ENCODE data around the gene DYNLL2.
"Not testable (repeated sequence)": the region's sequence is repeated elsewhere in the genome, so short reads cannot be mapped to it uniquely, and the experiment has no call there.

The DYNLL2 gene

DNA sequence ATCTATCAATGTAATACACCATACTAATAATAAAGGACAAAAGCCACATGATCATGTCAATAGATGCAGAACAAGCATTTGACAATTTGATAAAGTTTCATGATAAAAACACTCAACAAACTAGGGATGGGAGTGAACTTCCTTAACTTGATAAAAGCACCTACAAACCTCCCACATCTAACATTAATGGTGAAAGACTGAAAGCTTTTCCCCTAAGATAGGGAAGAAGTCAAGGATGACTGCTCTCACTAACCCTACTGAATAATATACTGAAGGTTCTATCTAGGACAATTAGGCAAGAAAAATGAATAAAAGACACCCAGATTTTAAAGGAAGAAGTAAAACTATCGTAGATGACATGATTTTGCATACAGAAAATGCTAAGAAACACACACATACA, 10.4 kb upstream of the DYNLL2 start:
- DNase-seq (ENCODE audit: low read depth in 3 of 3): no peak

DNA sequence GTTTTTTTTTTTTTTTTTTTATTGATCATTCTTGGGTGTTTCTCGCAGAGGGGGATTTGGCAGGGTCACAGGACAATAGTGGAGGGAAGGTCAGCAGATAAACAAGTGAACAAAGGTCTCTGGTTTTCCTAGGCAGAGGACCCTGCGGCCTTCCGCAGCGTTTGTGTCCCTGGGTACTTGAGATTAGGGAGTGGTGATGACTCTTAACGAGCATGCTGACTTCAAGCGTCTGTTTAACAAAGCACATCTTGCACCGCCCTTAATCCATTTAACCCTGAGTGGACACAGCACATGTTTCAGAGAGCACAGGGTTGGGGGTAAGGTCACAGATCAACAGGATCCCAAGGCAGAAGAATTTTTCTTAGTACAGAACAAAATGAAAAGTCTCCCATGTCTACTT, 10.0 kb upstream of the DYNLL2 start:
- not testable (repeated sequence) for DNase-seq (ENCODE audit: low read depth in 3 of 3)

DNA sequence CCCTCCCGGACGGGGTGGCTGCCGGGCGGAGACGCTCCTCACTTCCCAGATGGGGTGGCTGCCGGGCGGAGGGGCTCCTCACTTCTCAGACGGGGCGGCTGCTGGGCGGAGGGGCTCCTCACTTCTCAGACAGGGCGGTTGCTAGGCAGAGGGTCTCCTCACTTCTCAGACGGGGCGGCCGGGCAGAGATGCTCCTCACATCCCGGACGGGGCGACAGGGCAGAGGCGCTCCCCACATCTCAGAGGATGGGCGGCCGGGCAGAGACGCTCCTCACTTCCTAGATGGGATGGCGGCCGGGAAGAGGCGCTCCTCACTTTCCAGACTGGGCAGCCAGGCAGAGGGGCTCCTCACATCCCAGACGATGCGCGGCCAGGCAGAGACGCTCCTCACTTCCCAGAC, 8.8 kb upstream of the DYNLL2 start:
- not testable (repeated sequence) for DNase-seq (ENCODE audit: low read depth in 3 of 3)

DNA sequence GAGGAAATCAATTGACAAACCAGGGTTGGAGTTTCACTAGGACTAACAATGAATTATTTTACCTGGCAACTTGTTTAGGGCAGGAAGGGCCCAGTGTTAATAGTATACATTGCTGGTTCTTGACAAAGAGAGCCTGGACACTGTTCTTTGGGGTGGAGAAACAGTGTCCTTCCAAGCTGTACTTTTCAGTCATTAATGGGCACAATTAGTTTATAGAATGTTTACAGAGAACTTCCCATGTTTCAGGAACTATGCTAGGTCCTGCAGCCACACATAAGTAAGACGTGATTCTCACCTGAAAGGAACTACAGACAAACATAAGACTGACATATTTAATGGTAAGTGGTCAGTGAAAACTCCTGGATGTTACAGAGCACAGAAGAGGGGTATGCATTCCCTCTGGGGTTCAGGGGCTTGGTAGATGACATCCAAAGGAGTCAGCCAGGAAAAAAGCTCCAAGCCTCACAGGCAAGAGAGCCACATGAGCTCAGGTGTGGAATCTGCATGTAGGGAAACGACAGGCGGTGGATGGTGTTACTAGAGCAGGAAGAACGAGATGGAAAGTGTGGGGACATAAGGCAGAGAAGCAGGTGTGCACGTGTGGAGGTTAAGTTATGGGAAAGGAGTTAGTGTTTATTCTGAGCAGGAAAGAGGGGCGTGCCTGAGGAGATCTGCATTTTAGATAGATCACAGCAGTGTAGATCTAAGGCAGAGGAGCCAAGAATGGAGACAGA, 3.8 kb upstream of the DYNLL2 start:
- DNase-seq (ENCODE audit: low read depth in 3 of 3): no peak

DNA sequence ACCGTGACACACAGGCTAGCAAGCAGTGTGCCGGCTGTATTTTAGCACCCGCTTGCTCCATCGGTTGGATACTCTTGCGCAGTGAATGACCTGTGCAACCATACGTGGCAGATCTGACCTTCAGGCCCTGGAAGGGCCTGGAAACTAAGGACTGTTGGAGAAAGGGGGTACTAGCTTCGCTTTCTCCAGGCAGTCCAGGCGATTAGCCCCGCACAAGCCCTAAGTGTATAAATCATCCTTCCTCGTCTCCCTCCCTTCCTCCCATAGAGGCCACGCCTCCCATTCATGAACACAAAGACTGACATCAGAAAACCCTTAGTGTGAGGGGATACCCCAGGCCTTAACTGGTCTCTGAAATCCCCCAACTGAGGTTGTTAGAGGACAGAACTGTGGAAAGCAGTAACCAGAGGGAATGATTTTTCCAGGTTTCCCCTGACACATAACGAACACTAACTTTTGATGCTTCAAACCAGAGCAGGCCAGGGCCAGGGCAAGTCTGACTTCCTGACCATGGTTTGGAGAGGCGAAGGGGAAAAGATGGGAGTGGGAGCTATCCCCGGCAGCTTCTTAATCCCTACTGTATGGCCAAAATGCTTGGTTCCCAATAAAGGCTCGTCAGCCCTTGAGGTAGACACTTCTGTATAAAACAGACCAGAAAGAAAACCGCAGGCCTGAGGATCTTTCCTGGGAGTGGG, 1.4 kb upstream of the DYNLL2 start:
- no peak for DNase-seq (ENCODE audit: low read depth in 3 of 3)

DNA sequence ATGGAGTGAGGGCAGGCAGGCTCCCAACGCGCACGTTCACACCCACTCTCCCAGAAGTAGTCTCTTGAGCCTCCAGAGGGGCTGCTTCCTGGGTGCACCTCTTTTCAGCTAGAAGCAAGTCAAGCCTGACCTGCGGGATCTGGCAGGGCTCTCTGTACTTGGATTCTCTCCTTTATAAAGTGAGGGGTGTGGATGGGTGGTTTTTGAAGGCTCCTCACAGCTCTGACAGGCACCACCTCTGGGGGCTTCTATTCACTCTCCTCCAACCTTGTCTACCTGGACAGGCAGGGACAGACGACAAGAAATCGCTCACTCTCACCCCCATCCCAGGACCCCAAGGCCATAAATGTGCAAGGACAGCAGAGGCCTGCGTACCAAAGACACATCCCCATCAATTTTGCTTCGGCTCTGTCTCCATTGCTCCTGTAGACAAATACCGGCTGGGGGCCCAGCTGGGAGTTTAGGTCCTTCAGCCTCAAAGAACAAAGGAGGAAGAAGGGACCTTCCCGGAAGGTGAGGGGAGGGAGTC, 814 bp upstream of the DYNLL2 start:
- DNase-seq (ENCODE audit: low read depth in 3 of 3): no peak

DNA sequence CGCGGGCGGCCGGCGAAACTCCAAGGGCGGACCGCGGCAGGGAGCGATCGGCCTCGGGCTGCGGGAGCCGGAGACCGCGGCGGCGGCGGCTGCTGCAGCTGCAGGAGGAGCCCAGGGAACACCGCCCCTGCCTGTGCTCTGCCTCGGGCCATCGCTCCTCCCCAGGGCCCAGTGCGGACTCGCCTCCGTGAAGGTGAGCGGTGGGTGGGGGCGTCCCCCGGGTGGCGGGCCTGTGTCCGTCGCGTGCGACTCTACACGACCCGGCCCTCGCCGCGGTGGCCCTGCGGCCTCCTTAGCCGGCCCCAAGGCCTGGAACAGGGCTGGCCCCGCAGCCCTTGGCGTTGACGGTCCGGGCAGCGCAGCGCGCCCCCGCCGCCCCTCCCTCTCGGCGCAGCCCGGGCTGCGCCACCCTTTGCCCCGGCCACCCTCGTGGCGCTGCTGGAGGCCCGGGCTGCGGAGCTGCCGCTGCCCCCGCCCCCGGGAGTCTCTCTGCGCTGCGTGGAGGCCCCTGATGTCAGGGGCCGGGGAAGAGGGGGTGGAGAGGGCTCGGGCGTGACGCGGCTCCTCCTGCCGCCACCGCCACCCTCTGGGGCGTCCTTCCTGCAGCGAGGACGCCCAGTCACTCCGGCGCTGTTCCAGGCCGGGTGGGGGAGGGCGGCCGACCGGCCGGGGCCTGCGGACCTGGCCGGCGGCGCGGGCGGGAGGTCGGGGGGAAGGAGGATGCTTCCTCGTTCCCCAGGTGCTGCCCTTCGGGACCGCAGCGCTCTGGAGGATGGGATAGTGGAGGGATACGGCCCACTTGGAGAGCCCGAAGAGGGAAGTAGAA, 485 bp downstream of the DYNLL2 start:
- DNase-seq (ENCODE audit: low read depth in 3 of 3): peak; percentile 17 to 58 (median 42)

DNA sequence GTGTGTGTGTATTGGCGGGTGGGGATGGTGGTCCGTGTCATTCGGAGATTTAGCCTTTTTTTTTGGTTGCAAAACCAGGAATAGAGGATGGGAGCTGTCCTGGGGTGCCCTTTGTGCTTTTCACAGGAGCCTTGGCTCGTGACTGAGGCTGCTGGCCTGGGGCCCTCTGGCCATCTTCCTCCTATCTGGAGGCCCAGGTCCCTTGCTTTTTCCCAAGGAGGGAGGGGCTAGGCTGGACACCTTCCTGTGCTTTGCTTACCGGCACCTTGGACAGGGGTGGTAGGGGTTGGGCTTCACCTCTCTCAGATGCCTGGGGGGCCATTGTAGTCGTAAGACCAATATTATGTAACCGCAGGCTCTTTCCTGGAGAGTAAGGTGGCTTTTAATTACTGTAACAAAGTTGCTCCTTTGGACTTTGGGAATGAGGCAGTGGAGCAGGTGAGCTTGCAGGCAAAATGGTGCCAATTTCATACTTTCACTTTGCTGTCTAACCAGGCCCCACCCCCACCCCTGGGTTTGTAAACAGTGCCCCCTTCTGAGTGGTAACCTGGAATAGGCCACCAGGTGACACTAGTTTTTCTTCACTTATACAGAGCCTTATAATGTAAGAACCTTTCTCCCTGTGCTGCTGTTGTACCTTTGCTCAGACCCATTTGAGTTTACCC, 1.2 kb downstream of the DYNLL2 start:
- DNase-seq (ENCODE audit: low read depth in 3 of 3): peak in 1 of 3 donors; percentile 33

DNA sequence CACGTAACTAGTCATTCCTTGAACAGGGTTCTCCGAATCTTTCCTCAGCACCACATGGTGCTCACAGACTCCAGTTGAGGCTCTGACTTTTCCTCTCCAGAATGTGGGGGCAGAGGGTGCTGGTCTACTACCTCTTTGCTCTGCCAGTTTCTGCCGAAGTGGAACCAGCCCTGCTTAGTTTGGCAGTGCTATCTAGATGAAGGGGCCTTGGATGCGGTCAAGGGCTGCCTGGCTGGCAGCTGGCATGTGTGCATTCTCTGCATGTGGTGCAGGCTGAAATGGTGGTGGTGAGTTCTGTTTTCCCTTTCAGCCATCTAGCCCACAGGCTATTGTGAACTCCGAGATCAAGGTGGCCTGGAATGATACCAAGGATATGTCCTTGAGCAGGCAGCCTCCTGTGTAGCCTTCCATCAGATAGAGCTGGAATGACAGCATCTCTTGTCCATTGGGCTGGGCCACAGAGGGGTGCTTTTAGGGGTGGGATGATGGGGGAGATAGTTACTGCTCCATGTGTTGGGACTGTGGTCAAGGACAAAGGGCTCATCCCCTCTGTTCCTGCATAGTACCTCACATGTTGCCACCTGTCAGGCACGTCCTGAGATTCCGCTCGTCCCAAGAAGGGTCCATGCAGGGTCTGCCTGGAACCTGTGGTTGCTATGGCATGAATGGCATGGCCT, 2.0 kb downstream of the DYNLL2 start:
- no peak for DNase-seq (ENCODE audit: low read depth in 3 of 3)

DNA sequence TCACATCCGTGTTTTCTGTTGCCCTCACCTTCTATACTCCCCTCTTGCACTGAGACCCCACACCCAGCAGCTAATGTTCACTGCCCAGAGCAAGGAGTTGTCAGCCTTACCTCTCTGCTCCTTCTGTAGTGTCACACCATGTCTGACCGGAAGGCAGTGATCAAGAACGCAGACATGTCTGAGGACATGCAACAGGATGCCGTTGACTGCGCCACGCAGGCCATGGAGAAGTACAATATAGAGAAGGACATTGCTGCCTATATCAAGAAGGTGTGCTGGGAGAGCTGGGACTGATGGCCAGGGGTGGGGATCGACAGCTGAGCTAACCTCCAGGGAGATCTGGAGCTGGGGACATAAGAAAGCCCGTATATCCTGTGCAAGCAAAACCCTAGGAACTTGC, 3.7 kb downstream of the DYNLL2 start:
- no peak for DNase-seq (ENCODE audit: low read depth in 3 of 3)

DNA sequence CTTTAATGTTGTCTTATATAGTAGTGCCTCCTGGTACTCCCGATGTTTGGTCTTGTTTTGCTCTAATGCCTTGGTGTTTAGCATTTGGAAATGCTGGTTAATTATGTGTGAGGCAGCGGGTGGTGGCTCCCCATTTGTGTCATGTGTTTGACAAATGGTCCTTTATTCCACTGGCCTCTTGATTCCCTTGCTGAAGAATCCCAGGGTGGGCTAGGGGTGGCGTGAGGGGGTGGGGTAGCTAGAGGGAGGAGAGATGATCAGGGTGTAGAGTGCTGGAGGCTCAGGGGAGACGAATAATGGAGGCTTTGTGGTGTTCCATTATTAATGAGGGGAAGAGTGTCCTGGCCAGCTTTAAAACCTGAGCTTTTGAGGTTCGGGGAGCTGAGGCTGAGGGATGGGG, 5.4 kb downstream of the DYNLL2 start:
- DNase-seq (ENCODE audit: low read depth in 3 of 3): no peak

DNA sequence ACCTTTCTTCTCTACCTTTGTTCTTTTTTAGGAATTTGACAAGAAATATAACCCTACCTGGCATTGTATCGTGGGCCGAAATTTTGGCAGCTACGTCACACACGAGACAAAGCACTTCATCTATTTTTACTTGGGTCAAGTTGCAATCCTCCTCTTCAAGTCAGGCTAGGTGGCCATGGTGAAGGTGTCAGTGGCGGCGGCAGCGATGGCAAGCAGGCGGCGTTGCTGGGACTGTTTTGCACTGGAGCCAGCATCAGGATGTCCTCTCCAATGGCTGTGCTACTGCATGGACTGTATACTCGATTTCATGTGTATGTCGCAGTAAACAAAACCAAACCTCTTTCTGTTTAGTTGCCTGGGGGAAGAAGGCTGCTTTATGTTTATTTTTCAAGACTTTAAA, 5.9 kb downstream of the DYNLL2 start:
- no peak for DNase-seq (ENCODE audit: low read depth in 3 of 3)

DNA sequence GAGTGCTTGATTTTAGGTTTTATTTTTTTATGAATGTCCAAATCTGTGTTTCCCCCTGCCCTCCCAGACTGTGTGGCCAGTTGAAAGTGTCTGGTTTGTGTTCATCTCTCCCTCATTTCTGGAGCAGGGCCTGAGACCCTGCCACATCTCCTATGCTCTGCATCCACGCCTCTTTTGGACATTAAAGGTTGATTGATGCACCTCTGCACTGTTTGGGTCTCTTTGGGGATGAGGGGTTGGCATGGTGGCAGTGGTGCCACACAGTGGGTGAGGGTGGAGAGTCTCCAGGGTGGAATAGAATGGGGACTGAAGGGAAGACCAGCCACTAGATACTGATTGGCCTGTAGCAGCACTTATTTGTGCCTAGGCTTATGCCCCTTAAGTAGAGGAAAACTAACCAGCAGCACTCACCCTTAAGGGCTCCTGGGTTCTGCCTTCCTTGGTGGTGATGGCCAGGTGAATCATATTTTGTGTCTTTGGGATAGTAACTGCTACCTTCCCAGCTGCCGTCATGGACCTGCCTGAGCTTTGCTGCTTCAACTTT, 7.9 kb downstream of the DYNLL2 start:
- no peak for DNase-seq (ENCODE audit: low read depth in 3 of 3)

DNA sequence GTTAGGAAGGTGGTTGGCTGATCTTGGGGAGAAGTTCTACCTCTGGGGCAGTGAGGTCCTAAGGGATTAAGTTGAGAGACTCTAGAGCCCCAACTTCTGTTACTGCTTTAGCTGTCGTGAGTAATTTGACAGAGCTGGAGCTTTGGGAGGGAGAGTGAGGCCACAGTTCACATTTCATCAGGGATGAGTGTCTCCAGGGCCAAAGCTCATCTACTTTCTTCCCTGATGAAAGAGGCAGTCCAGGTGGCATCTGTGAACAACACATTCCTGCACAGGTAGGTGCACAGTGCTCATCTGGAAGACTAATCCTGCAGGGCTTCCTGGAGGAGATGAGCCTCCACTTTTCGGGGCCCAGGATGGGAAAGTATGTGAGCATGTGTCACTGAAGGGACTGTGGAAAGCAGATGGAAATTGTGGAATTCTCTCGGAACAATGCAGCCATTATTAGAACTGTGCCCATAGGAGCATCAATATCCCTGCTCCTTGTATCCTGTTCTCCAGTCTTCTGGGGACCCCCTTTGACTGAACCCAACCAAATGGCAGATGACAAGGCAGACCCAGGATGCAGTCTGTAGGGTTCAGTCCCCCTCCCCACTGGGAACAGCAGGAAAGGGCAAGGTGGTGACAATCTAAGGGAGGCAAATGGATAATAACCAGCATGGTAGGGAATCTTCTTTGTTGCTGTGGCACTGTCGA, 9.0 kb downstream of the DYNLL2 start:
- no peak for DNase-seq (ENCODE audit: low read depth in 3 of 3)

DNA sequence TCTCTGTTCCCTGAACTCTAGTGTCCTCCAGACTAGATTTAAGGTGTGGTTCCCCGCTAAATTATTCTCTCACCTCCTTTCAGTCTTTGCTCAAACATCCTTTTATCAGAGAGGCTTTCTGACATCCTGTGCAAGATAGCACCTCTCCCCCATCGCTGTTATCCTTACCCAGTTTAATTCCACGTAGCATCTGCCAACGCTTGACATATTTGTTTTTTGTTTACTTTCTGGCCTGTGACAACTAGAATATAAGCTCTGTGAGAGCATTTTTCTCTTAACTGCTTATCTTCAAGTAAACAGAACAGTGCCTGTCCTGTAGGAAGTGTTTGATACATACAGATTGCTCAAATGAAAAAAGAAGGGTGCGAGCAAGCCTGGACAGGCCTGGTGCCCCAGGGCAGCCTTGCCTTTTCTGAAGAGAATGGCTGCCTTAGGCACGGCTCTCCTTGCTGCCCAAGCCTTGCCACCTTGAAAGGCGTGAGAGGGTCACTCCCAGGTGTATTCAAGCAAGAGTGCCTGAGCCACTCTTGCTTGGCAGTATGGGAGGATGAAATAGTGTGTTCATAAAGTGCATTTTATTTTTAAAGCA, 9.7 kb downstream of the DYNLL2 start:
- no peak for DNase-seq (ENCODE audit: low read depth in 3 of 3)

DNA sequence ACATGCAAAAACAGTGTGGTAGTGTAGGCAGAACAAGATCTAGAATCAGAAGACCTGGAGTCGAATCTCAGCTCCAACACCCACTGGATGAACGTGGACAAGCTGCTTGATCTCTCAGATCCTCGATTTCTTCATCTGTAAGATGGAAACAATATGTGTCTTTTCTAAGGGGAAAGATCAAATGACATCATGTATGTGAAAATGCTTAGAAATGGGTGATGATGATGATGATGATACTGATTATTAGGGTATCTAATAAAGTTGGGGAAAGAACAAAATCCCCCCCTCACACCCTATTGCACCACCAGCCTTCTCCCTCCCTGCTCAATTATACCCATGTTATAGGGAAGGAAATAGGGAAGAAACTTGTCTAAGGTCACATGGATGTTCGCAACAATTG, 10.9 kb downstream of the DYNLL2 start:
- no peak for DNase-seq (ENCODE audit: low read depth in 3 of 3)

DNA sequence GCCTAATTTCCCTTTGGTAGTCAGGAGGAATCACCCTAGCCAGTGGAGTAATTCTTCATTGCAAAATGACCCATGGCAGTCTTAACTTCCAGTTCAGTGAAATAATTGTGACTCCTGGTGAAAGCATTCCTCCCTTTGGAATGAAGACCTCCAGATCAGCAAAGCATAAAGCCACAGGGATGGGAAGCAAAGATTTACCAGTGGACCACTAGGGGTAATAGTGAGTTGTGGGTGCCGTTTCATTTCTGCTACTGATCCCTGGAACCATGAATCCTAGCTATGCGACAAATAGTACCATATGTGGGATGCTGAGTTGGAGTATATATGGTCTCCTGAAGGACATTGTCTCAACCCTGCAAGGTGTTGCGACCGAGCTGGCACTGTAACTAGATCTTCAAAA, 13.7 kb downstream of the DYNLL2 start:
- DNase-seq (ENCODE audit: low read depth in 3 of 3): no peak

DNA sequence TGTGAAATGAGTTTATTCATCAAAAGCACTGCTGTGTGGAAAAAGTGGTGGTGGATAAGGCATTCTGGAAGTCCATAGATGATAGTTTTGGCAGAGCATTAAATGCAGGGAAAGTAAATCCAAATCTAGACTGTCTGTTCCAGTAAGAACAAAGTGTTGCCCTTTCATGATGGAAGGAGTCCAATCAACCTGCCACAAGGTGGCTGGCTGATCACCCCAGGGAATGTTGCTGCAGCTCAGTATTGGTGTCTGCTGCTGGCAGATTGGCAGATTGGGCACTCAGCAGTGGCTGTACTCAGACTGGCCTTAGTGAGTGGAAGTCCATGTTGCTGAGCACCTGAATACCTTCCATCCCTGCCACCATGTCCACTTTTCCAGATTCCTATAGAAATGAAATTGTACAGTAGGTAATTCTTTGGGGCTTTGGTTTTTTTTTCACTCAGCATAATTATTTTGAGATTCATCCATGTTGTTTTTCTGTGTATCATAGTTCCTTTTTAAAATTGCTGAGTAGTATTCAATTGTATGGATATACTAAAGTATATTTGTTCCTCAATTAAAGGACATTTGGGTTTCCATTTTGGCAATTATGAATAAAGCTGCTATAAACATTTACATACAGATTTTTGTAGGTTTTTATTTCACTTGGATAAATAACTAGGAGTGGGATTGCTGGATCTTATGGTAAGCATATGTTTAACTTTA, 14.3 kb downstream of the DYNLL2 start:
- no peak for DNase-seq (ENCODE audit: low read depth in 3 of 3)

DNA sequence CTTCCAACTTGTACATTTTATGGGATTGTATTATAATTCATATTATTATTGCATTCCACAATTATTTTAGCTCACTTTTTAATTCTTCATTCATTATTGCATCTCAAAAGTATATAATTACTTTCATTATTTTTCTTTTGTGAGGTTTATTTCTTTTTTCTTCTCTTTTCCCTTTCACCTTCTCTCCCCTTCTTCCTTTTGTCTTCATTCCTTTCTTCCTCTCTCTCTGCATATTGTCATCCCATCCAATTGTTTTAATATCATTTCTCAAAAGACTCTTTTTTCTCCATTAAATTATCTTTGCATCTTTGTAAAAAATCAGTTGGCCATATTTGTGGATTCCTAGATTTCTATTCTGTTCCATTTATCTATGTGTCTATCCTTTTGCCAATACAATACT, 17.3 kb downstream of the DYNLL2 start:
- DNase-seq (ENCODE audit: low read depth in 3 of 3): no peak

Data from stimulated activated CD4-positive, alpha-beta T cell treated with anti-CD3 and anti-CD28 coated beads, TNF-alpha, amount 100 ng/mL, for 48 hours (primary cell).